Osteocyte (in vitro differentiated cells): Measurements from ENCODE around the gene ANKMY2. TPM values are rescaled to one million over a fixed set of nuclear protein-coding genes. Genes with fewer than 3 reads are reported as not detected.
A peak's percentile ranks its signal among the peaks of the same experiment; 100 is the strongest.

Source experiments
- DNase-seq: peaks from one replicate; pipeline ENCODE4 v3.0.0; 2021; ENCODE audit warnings: mixed read lengths; ENCODE audit not compliant: unreplicated experiment; ENCODE audit errors: extremely low spot score
- H3K27ac Mint-ChIP-seq: one replicate; pipeline ENCODE4 v1.8.0; 2021; ENCODE audit warnings: mild to moderate bottlenecking, mixed read lengths; ENCODE audit not compliant: unreplicated experiment
- H3K27me3 Mint-ChIP-seq: one replicate; pipeline ENCODE4 v1.8.0; 2021; ENCODE audit warnings: mixed read lengths; ENCODE audit not compliant: unreplicated experiment
- H3K36me3 Mint-ChIP-seq: one replicate; pipeline ENCODE4 v1.8.0; 2021; ENCODE audit warnings: mixed read lengths; ENCODE audit not compliant: unreplicated experiment
- H3K4me1 Mint-ChIP-seq: one replicate; pipeline ENCODE4 v1.8.0; 2021; ENCODE audit warnings: mixed read lengths; ENCODE audit not compliant: unreplicated experiment
- H3K4me3 Mint-ChIP-seq: one replicate; pipeline ENCODE4 v1.8.0; 2021; ENCODE audit warnings: mild to moderate bottlenecking, moderate library complexity, mixed read lengths; ENCODE audit not compliant: unreplicated experiment
- H3K9me3 Mint-ChIP-seq: one replicate; pipeline ENCODE4 v1.8.0; 2021; ENCODE audit warnings: mixed read lengths; ENCODE audit not compliant: unreplicated experiment
- total RNA-seq: library from RNA; stranded (reverse); gene quantifications from 2 replicates; pipeline ENCODE4 v1.2.1, GENCODE V29; 2021
- TF ChIP-seq, protein P1 (sequence below): fragments of 200-600 bp; sonication (generic); IDR thresholded peaks from 2 replicates; pipeline ENCODE4 v1.5.0; 2021; ENCODE audit warnings: antibody characterized with exemption, mild to moderate bottlenecking, moderate library complexity

The ANKMY2 gene
- total RNA-seq, 1 donor from 2014 or later = 16.9 TPM

DNA sequence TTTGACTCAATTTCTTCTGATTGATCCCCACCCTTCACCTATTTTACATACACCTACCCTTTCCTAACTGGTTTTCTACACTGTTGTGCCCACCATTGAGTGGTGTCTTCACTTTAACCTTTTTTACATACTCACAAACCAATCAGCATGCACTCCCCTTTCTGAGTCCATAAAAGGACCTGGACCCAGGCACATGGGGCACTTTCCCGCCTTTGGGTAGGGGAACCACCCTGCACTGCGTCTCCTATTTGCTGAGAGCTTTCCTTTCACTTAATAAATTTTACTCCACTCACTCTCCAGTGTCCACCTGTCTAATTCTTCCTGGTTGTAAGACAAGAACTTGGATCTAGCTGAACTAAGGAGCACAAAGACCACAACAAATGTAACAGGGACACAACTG, 33.8 kb downstream of the ANKMY2 start:
- peaks cover 5% of the 10 kb centered on the region for H3K4me1 Mint-ChIP-seq
- H3K27ac Mint-ChIP-seq = no peak overlapping the region
- H3K9me3 Mint-ChIP-seq = no peaks in the 10 kb centered on the region
- no peak overlapping the region for H3K4me3 Mint-ChIP-seq
- no peak for DNase-seq
- no peaks in the 10 kb centered on the region for H3K27me3 Mint-ChIP-seq
- TF ChIP-seq, protein P1, sequence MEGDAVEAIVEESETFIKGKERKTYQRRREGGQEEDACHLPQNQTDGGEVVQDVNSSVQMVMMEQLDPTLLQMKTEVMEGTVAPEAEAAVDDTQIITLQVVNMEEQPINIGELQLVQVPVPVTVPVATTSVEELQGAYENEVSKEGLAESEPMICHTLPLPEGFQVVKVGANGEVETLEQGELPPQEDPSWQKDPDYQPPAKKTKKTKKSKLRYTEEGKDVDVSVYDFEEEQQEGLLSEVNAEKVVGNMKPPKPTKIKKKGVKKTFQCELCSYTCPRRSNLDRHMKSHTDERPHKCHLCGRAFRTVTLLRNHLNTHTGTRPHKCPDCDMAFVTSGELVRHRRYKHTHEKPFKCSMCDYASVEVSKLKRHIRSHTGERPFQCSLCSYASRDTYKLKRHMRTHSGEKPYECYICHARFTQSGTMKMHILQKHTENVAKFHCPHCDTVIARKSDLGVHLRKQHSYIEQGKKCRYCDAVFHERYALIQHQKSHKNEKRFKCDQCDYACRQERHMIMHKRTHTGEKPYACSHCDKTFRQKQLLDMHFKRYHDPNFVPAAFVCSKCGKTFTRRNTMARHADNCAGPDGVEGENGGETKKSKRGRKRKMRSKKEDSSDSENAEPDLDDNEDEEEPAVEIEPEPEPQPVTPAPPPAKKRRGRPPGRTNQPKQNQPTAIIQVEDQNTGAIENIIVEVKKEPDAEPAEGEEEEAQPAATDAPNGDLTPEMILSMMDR = no peak
- H3K36me3 Mint-ChIP-seq = peaks cover 32% of the 10 kb centered on the region

DNA sequence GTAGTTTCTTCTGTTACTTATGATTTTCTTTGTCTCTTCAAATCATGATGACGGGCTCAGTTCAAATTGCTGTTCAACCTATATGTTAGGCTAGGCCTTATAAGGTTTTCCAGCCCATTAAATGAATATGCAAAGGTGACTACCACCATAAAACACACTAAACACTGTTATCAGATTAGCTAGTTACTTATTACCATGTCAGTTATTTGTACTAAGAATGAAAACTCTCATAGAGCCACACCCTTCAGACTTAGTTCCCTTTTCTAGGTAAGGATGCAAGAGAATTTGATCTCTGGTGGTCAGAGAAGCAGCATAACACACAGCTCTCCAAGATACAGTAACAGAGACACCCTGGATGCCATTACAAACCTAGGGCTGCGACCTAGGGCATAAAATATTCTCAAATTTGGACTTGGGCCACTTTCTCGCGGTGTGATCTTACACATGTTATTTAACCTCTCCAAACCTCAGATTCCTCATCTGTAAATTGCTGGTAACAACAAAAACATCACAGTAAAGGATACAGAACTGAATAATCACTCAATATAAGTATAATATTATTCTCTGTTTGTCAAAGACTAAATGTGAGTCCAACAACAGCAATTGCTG, 35.6 kb downstream of the ANKMY2 start:
- Mint-ChIP-seq H3K36me3 (peaks cover 31% of the 10 kb centered on the region), H3K27ac (no peak overlapping the region)

DNA sequence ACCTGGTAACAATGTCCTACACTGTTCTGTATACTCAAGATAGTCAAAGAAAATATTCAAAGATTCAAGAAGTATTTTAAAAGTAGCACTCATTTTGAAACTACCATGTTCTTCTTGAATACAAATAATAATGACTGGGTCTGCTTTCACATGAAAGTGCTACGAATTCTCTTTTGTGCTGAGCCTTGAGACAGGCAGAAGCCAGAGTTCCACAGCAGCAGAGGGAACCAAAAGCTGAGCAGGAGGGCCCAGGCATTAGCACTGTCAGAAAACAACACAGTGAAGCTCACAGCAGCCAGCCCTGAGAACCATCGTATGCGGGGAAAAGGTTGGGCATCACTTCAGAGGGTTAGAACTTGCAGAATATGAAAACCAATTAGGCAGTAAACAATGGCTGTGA, 38.9 kb downstream of the ANKMY2 start:
- no peak overlapping the region for H3K4me3 Mint-ChIP-seq
- no peak for DNase-seq
- peaks cover 5% of the 10 kb centered on the region for H3K4me1 Mint-ChIP-seq
- H3K27me3 Mint-ChIP-seq = no peaks in the 10 kb centered on the region
- H3K27ac Mint-ChIP-seq = no peak overlapping the region
- no peaks in the 10 kb centered on the region for H3K9me3 Mint-ChIP-seq
- peaks cover 52% of the 10 kb centered on the region for H3K36me3 Mint-ChIP-seq
- TF ChIP-seq, protein P1 = no peak

More for the DNA sequence above, 35.6 kb downstream of the ANKMY2 start:
- H3K4me3 Mint-ChIP-seq = no peak overlapping the region
- H3K4me1 Mint-ChIP-seq = peaks cover 5% of the 10 kb centered on the region
- DNase-seq = no peak
- TF ChIP-seq, protein P1 = no peak
- H3K27me3 Mint-ChIP-seq = no peaks in the 10 kb centered on the region
- H3K9me3 Mint-ChIP-seq = no peaks in the 10 kb centered on the region

- DNase-seq = no peak
- Mint-ChIP-seq H3K36me3 (peaks cover 48% of the 10 kb centered on the region), H3K27me3 (no peaks in the 10 kb centered on the region), H3K9me3 (no peaks in the 10 kb centered on the region), H3K4me1 (no peaks in the 10 kb centered on the region), H3K27ac (no peak overlapping the region), H3K4me3 (no peak overlapping the region)
- TF ChIP-seq, protein P1 = peak; percentile 24
Measured at GRCh38 chr7:16604054-16604453, 41.5 kb downstream of the ANKMY2 start.

GRCh38 chr7:16603633-16604032, 41.9 kb downstream of the ANKMY2 start:
- no peak overlapping the region for H3K27ac Mint-ChIP-seq

More at GRCh38 chr7:16603633-16604032, 41.9 kb downstream of the ANKMY2 start:
- H3K4me1 Mint-ChIP-seq = no peaks in the 10 kb centered on the region
- no peak overlapping the region for H3K4me3 Mint-ChIP-seq
- H3K9me3 Mint-ChIP-seq = no peaks in the 10 kb centered on the region
- no peaks in the 10 kb centered on the region for H3K27me3 Mint-ChIP-seq
- peaks cover 48% of the 10 kb centered on the region for H3K36me3 Mint-ChIP-seq
- TF ChIP-seq, protein P1 = no peak
- no peak for DNase-seq
